ENCODE data around the gene HIVEP3.

Gene HIVEP3

GRCh38 chr1:41868241-41868998 is 50.3 kb downstream of the HIVEP3 start:
- DNase-seq = no peak

DNA sequence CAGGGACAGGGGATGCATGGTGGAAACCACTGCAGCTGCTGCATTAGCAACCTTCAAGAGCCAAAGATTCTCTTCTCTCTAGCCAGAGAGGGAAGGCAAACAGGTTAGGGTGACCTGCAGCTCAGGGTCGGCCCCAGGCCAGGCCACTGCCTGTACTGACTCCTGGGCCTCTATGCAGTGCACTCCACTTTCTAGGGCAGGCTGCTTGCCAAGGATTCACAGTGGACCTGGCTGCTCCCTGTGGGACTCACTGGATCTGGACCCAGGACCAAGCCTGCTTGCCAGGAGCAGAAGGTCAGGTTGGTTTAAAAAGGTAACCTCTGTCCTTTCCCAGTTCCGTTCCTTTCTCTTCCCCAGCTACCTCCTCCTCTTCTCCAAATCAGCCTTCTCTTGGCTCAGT is 52.4 kb downstream of the HIVEP3 start:
- DNase-seq = no peak

DNA sequence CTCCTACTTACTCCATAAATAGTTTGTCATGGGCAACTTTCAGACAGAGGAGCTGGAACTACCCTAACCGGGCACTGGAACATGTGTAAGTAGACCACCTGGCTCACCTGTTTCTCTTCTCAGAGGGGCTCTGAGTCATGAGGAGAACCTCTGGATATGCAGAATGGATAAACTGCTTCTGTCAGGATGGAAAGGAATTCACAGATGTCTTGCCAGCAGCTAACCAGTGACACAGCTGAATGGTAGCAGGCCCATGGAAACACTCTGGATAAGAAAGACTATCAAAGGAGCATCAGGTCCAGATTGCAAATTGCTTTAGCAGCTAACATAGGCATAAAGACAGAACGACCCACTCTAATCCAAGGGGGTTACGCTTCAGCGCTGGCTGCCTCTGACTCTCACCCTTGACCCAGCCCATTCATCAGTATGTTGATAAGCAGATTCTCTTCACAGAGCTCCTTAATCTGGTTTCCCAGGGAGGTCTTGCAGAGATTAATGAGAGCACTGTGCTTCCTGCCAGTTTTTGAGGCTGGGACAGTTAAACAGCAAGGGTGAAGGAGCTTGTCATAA is 54.2 kb downstream of the HIVEP3 start:
- DNase-seq = no peak

DNA sequence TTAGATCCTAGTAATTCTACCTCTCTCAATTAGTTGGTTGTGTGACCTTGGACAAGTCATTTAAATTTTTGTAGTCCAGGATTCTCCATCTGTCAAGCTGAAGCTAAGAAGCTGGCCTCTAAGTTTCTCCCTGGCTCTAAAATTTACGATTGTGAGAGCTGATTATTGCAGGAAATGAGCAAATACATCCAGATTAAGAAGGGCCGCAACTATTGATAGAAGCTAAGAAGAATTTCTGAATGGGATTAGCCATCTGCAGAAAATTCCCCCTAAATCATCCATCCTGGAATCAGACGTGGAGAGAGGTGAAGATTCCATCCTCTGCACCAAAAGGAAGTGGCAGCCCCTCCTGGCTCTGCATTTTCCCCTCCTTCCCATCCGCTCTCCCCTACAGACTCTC is 55.0 kb downstream of the HIVEP3 start:
- DNase-seq = no peak

- DNase-seq = no peak
These were observed 56.1 kb downstream of the HIVEP3 start for GRCh38 chr1:41862384-41863221.

- DNase-seq = no peak
These were observed 57.0 kb downstream of the HIVEP3 start for GRCh38 chr1:41861535-41862383.

GRCh38 chr1:41860771-41861170 is 58.0 kb downstream of the HIVEP3 start:
- DNase-seq = no peak

- no peak for DNase-seq
These were observed 58.5 kb downstream of the HIVEP3 start for GRCh38 chr1:41860214-41860613.

DNA sequence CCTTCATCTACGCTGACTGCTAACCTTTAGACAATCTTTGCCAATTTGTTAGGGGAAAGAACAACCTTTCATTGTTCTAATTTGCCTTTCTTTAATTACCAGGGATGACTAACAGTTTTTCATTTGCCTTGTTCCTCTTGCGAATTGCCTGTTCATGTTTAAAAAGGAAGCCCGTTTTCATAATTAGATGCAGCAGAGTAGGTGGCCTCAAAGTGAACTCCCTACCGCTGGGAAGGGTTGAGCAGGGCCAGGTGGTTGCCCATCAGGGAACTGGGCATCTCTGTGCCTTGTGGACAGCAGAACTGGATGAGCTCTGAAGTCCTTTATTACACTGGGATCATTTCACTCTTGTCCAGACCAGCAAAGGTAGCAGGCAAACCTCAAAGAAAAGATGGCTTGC is 59.0 kb downstream of the HIVEP3 start:
- no peak for DNase-seq

DNA sequence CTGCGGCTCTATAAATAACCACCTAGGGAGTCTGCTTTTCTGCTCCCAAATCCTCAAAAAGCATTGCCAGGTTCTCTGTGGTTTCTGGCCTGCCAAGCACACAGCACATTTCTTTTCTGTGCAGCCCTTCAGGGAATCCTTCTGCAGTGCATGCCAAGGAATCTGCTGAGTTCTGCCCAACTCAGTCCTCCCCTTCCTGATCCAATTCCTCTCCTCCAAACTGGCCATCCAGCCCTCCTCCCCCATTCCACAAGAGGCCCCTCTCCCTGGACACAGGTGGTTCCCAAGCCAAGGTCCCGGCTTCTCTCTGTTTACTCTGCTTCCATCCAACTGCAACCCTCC is 61.8 kb downstream of the HIVEP3 start:
- DNase-seq = peak; percentile 76

DNA sequence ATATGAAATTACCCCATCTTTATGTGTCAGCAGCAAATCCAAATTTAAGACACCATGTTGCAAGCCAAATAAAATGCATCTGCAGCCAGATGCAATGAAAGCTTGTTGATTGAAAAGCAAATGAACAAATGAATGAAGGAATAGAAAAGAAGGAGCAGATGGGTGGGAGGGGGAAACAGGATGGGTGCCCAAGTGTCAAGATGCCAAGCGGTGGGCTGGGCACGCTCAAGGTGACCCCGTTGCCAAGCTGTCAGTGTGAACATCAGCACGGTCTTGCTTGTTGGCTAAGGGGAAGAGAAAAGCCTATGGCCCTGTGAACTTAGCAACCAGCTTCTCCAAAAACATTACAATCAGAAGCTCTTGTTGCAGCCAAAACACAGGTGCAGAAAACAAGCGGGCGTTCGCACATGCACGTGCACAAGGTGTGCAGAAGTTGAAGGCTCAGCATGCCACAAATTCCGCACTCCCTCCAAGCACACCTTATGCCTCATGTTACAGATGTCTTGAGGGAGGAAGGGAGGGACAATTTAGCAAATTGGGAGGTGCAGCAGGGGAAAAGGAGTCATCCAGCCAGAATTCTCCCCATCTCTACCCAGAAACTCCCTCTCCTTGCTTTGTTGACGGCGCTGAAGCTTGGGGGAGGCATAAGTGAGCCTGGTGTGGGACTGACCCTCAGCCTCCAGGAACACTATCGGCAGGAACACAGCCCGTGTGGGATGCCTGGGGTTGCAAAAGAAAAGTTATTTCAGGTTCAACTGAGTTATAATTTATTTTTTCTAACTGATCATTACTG is 62.4 kb downstream of the HIVEP3 start:
- DNase-seq = no peak

GRCh38 chr1:41855713-41856112 is 63.0 kb downstream of the HIVEP3 start:
- no peak for DNase-seq

- DNase-seq = no peak
These were observed 64.8 kb downstream of the HIVEP3 start for GRCh38 chr1:41853907-41854306.

- no peak for DNase-seq
These were observed 66.6 kb downstream of the HIVEP3 start for GRCh38 chr1:41852091-41852490.

GRCh38 chr1:41851589-41851988 is 67.1 kb downstream of the HIVEP3 start:
- no peak for DNase-seq

DNA sequence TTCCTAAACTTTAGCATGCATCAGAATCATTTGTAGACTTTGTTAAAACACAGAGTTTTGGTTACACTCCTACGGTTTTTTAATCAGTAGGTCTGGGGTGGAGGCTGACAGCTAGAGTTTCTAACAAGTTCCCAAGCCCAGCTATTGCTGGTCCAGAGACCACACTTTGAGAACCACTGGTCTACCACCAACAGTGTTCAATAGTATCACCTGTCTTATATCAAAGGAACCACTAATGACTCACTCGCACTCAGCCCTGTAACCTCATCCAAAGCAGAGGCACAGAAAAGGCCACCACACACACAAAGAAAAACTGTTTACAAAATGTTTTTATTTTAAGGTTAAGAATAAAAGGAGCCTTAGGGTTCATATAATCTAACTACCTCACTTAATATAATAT is 68.7 kb downstream of the HIVEP3 start:
- no peak for DNase-seq

GRCh38 chr1:41849211-41849759 is 69.4 kb downstream of the HIVEP3 start:
- DNase-seq = no peak

DNA sequence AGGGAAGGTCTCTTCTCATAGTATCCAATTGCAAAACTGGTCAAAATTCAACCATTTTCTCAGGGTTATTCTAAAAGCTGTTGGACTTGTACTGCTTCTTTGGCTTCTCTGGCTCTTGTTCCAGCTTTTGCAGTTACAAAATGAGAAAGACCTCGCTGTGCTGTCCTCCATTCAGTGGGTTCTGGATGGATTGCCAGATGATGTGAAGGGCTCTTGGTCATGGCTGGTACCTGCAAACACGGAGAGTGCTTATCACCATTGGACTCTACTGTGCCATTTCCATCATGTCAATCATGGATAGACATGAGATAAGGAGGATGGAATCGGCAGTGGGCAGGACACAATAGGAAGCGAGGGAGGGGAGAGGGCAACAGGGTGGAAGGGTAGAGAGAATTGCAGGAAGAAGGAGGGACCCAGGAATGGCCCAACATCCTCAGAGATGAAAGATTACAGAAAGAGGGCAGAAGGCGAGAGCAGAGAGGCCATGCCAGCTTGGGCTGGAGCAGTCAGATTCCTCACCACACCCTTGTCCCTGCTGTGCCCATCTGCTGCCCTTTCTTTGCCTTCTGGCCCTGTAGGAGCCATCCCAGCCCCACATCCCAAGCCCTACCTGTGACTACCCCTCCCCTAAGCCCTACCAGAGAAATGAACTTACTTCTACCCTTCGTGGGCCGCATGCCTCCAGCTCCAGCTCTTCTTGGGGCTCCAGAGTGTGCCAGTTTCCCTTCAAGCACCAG is 70.3 kb downstream of the HIVEP3 start:
- no peak for DNase-seq

- DNase-seq = no peak
These were observed 71.0 kb downstream of the HIVEP3 start for GRCh38 chr1:41847733-41848132.

- no peak for DNase-seq
These were observed 71.9 kb downstream of the HIVEP3 start for GRCh38 chr1:41846625-41847405.

Measured in femur (tissue), 1 donor.